Mucosa of descending colon (tissue), 3 donors: ENCODE data around the gene ACACA. TPM values are rescaled to one million over a fixed set of nuclear protein-coding genes. Genes with fewer than 3 reads are reported as not detected.

Experiments used
- ATAC-seq: fragments of 200-7000 bp; cut with Tn5 transposase; one replicate; pipeline ENCODE4 v1.9.1; 2020; ENCODE audit warnings: mild to moderate bottlenecking, moderate library complexity
- DNase-seq, 3 donors: peaks; one replicate each; pipeline ENCODE4 v3.0.0-alpha.2; 2020
- H3K36me3 ChIP-seq: fragments of 200-600 bp; one replicate; pipeline ENCODE4 v1.8.0; 2021; ENCODE audit warnings: low read depth, mild to moderate bottlenecking
- H3K4me1 ChIP-seq: fragments of 200-600 bp; one replicate; pipeline ENCODE4 v1.8.0; 2021; ENCODE audit warnings: low read depth, mild to moderate bottlenecking
- H3K4me3 ChIP-seq: fragments of 200-600 bp; one replicate; pipeline ENCODE4 v1.8.0; 2021; ENCODE audit warnings: mild to moderate bottlenecking
- H3K9me3 ChIP-seq: fragments of 200-600 bp; one replicate; pipeline ENCODE4 v1.8.0; 2021; ENCODE audit warnings: mild to moderate bottlenecking
- CTCF ChIP-seq: fragments of 200-600 bp; IDR thresholded peaks from one replicate; pipeline ENCODE4 v1.8.0; 2022; ENCODE audit warnings: antibody characterized with exemption, mild to moderate bottlenecking
- intact Hi-C, 2 donors: fragments of 100-400 bp; cut with DNase I in 1 of 2; cut with micrococcal nuclease in 1 of 2; formaldehyde crosslinking; loops; one replicate each; pipeline versions ENCODE4 v1.11.0 to v1.11.1; 2022; cut with DNase I, micrococcal nuclease
- total RNA-seq, 3 donors: library from RNA; stranded (reverse); fragmentation: NEBNext Ultra II Directional in 2 of 3; extraction: Animal tissue kit (Norgen Biotek cat#: 25700) in 2 of 3; gene quantifications; one replicate each; pipeline versions ENCODE4 v1.2.1 to v1.2.4, GENCODE V29; 2021 to 2023
- donor health status: DM: no; HTN: no; CAD: no; lungs with moderate emphysema.
- donor health status: DM: no; HTN: no; CAD: no.
- donor health status: DM: no; HTN: yes; CAD: no.

The ACACA gene
- total RNA-seq, 3 donors from 2014 or later = 58.5 to 64.1 (median 60.3) TPM

- ATAC-seq (no peak), DNase-seq (no peak)
- H3K4me1 ChIP-seq = no peaks in the 10 kb centered on the region
- TF ChIP-seq CTCF = no peak
- no peaks in the 10 kb centered on the region for H3K36me3 ChIP-seq
- H3K4me3 ChIP-seq = no peak overlapping the region
- intact Hi-C loops = no loop called here
- H3K9me3 ChIP-seq = no peaks in the 10 kb centered on the region
Measured at GRCh38 chr17:37206299-37206698, 200.3 kb downstream of the ACACA start.

GRCh38 chr17:37200497-37200896 is 206.1 kb downstream of the ACACA start:
- ATAC-seq (no peak), DNase-seq (no peak)
- Histone ChIP-seq H3K4me1 (no peaks in the 10 kb centered on the region), H3K36me3 (no peaks in the 10 kb centered on the region), H3K4me3 (no peak overlapping the region), H3K9me3 (no peaks in the 10 kb centered on the region)
- no peak for TF ChIP-seq CTCF
- intact Hi-C loops = no loop called here

GRCh38 chr17:37197336-37197735 is 209.3 kb downstream of the ACACA start:
- H3K36me3 ChIP-seq = no peaks in the 10 kb centered on the region
- H3K4me1 ChIP-seq = no peaks in the 10 kb centered on the region
- no peak for DNase-seq
- H3K9me3 ChIP-seq = no peaks in the 10 kb centered on the region
- no peak overlapping the region for H3K4me3 ChIP-seq
- intact Hi-C loops = no loop called here
- no peak for ATAC-seq
- TF ChIP-seq CTCF = no peak

- Histone ChIP-seq H3K4me1 (no peaks in the 10 kb centered on the region), H3K4me3 (no peak overlapping the region), H3K9me3 (no peaks in the 10 kb centered on the region), H3K36me3 (no peaks in the 10 kb centered on the region)
- DNase-seq = no peak
- intact Hi-C loops = no loop called here
- TF ChIP-seq CTCF = no peak
- ATAC-seq = no peak
Measured at GRCh38 chr17:37194208-37194607, 212.4 kb downstream of the ACACA start.

- no peak overlapping the region for H3K4me3 ChIP-seq
- DNase-seq = no peak
- no peaks in the 10 kb centered on the region for H3K4me1 ChIP-seq
- no peaks in the 10 kb centered on the region for H3K36me3 ChIP-seq
- no peak for ATAC-seq
- no peaks in the 10 kb centered on the region for H3K9me3 ChIP-seq
- intact Hi-C loops = no loop called here
- TF ChIP-seq CTCF = no peak
Measured at GRCh38 chr17:37191219-37191618, 215.4 kb downstream of the ACACA start.

GRCh38 chr17:37190493-37190892 is 216.1 kb downstream of the ACACA start:
- intact Hi-C loops = no loop called here
- no peak for DNase-seq
- H3K4me3 ChIP-seq = no peak overlapping the region

More at GRCh38 chr17:37190493-37190892, 216.1 kb downstream of the ACACA start:
- Histone ChIP-seq H3K4me1 (no peaks in the 10 kb centered on the region), H3K36me3 (no peaks in the 10 kb centered on the region), H3K9me3 (no peaks in the 10 kb centered on the region)
- no peak for TF ChIP-seq CTCF
- ATAC-seq = no peak
